A549 treated with Hydrocortisone at 1 μM for 4 hours (cell line): Measurements from ENCODE around the gene MSH5. TPM values are rescaled to one million over a fixed set of nuclear protein-coding genes. Genes with fewer than 3 reads are reported as not detected.

Source experiments
- total RNA-seq: library from RNA; stranded (reverse); fragments of 200-300 nt; extraction: Qiagen RNA extraction; gene quantifications from 5 replicates; pipeline ENCODE4 v1.2.3, GENCODE V29; 2022

Gene MSH5
- total RNA-seq: 10.7 to 15.7 TPM (median 13.4 TPM) in 5 replicates

DNA sequence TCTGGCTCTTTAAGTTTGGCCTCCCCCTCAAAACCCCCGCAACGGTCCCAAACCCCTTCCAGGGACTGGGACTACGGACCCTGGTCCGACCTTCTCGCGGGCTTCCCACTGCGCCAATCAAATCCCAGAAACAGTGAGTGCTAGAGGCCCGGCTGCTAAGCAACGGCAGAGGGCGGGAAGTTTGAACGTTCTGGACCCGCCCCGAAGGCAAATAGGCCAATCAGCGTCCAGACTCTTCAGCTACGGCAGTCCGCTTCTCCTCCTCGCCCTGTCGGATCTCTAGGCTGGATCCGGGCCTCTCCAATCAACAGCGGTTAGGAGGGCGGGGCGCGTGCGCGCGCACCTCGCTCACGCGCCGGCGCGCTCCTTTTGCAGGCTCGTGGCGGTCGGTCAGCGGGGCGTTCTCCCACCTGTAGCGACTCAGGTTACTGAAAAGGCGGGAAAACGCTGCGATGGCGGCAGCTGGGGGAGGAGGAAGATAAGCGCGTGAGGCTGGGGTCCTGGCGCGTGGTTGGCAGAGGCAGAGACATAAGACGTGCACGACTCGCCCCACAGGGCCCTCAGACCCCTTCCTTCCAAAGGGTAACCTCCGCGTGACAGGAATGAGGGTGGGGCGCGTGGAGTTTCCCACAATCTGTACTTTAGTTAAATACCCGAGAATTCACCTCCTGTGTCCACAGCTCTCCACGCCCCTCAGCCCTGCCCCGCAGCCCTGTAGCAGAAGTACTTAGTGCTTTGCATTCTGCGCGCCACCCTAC, at the start of gene MSH5:
Gene MSH5 (plus strand): TSS at position 367 of the 758 bp plus-strand sequence. CDS start 462 bp downstream, outside the sequence.

DNA sequence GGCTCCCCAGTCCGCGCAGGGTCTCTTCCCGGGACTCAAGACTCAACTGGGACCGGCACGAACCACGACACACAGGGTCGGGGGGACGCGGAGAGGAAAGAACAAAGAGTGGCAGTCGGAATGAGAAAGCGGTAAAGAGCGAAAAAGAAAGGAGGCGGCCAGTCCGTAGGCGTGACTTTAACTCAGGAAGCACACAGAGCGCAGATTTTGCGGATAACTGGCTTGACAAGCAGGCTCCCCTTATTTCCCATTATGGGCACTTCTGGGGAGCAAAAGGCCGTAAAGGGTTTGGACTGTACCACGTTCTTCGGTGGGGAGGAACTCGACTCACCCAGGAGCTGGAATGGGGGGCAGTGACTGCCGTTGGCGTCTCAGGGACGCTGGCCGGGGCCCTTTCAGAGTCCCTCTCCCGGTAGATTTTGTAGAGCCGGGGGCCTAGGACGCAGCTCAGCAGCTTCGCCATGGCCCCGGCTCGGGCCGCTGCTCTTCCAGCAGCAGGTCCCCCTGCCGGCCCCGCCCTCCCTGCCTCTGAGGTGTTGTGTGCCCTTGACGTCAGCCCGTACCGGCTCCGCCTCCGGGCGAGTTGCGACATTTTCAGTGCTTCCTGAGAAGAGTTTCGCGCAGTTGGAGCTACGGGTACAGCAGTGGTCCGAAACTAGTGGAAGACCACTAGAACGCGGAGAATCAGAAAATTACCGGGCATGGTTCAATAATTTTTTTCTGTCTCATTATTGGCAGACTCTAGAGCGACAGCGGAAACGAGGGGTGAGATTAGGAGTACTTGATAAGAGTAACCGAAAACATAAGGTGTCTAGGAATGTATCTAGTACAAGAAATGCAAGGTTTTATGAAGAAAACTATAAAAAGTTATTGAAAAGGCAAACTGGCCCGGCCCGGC, 36.7 kb upstream of the MSH5 start, which contains the start of gene ABHD16A:
Gene ABHD16A (minus strand): TSS at position 506 of the 898 bp plus-strand sequence. CDS start 43 bp downstream, at position 463.

DNA sequence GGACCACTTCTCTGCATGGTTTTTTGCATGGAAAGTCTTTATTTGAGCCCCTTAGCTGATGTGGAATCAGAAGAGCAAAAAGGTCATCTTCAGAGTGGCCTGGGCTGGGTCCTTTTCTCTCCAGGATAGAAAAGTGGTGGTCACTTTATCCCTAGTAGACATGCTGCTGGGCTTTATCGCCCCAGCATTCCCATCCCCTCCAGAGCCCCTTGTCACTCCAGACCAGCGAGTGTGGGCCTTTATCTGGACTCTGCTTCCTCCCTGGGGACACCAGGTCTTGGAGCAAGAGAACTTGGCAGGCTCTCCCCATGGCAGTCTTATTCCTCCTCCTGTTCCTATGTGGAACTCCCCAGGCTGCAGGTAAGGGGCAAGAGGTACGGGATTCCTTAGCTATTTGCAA, 33.2 kb upstream of the MSH5 start, which contains the start of gene LY6G6F:
Gene LY6G6F (plus strand): TSS at position 268 of the 400 bp plus-strand sequence. CDS start 41 bp downstream, at position 309.

DNA sequence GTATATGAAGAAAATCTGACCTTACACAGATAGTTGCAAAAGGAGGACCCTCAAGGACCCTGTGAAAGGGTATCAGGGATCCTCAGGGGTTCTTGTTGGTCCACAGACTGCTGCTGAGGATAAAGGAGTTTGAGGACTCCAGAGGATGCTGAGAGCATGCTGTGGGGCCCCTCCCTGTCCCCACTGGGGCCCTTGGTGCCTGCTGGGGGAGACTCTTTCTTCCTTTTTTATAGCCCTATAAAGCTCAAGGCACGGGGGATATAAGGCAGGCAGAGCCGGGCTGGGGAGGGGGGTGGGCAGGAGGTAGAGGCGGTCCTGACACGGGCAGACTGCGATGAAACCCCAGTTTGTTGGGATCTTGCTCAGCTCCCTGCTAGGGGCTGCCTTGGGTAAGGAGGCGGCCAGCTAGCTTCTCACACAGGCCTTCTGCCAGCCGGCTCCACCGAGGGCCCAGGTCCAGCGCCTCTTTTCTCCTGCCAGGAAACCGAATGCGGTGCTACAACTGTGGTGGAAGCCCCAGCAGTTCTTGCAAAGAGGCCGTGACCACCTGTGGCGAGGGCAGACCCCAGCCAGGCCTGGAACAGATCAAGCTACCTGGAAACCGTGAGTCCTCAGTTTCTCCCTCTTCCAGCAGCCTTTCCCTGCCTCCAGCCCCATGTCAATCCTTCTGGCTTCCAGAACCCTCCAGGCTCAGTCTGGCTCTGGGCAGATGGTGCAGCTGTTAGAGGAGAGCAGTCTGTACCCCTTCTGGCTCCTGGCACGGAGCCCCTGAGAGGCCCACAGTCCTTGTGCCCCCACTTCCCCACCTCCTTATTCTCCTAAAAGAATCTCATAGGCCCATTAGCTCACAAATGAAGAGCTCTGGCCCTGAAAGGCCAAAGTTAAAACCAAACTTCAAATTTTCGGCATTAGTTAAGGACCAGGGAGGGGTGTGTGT, 24.5 kb upstream of the MSH5 start, which contains the start of gene LY6G6D:
Gene LY6G6D (plus strand): TSS at position 327 of the 937 bp plus-strand sequence. CDS start 8 bp downstream, at position 335.

GRCh38 chr6:31721351-31722020, 18.3 kb upstream of the MSH5 start, which contains the start of gene LY6G6C:
TSS of gene LY6G6C (minus strand) at chr6:31721746. CDS start at chr6:31721679, 67 bp downstream.

GRCh38 chr6:31723245-31723979, 16.4 kb upstream of the MSH5 start, which contains the start of gene MPIG6B:
TSS of gene MPIG6B (plus strand) at chr6:31723373. CDS start at chr6:31723384, 11 bp downstream.

GRCh38 chr6:31728767-31729514, 10.9 kb upstream of the MSH5 start, which contains the start of gene DDAH2:
TSS of gene DDAH2 (minus strand) at chr6:31729299. CDS start at chr6:31729161, 138 bp downstream.

DNA sequence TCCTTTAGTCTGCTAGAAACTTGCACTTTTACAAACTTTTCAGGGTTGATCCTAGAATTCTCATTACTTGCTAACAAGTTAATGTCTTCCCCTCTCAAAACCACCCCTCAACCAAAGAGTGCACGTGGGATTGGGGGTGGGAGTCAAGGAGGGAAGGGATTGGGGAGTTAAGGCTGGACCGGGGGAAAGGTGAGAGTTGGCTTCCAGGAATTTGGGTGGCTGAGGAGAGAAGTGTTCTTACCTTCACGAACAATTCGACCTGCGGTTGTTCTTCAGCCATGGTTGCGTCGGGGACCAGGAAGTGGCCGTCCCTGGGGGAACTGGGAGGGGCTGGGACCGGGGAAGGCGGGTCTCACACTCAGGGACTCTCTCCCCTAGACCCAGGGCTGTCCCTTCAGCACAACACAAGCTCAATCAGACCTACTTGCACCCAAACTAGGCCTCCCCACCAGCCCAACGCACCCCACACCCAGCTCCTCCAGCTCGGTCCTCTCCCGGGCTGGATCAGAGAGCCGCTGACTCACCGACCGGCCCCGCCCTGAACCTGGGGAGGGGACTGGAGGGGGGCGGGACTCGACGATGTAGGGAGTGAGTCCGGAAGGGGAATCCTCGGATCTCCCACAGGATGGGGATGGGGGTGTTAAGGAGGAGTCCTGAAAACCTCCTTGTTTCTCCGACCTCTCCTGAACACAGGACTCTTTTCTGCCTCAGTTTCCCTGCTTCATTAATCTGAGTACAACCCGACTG, 3.6 kb upstream of the MSH5 start, which contains the start of gene CLIC1:
Gene CLIC1 (minus strand): TSS at position 510 of the 747 bp plus-strand sequence. CDS start 230 bp downstream, at position 280.

GRCh38 chr6:31762356-31762755, 22.6 kb downstream of the MSH5 start, which contains the start of gene SAPCD1:
TSS of gene SAPCD1 (plus strand) at chr6:31762656. CDS start at chr6:31763055, 399 bp downstream.

GRCh38 chr6:31776989-31777666, 37.3 kb downstream of the MSH5 start, which contains the start of gene VWA7:
TSS of gene VWA7 (minus strand) at chr6:31777328. CDS start at chr6:31776779, 549 bp downstream.

GRCh38 chr6:31795616-31796298, 56.0 kb downstream of the MSH5 start, which contains the start of gene VARS1:
TSS of gene VARS1 (minus strand) at chr6:31795752. CDS start at chr6:31795217, 535 bp downstream.

GRCh38 chr6:31806470-31807272, 66.9 kb downstream of the MSH5 start, which contains the start of gene LSM2:
TSS of gene LSM2 (minus strand) at chr6:31806966. CDS start at chr6:31806757, 209 bp downstream.

